Suprapubic skin (tissue), 3 donors: Measurements from ENCODE around the gene LMF1.

Experiments used
- EP300 ChIP-seq: sonication (generic); formaldehyde crosslinking; IDR thresholded peaks from one replicate; pipeline ENCODE4 v1.6.1; 2017; ENCODE audit warnings: antibody characterized with exemption
- POLR2A ChIP-seq, 2 donors: fragments of 450-650 bp; IDR thresholded peaks; one replicate each; pipeline ENCODE4 v1.6.1; 2017; ENCODE audit warnings: antibody characterized with exemption in 2 of 2, mild to moderate bottlenecking in 2 of 2, moderate library complexity in 2 of 2
- TF ChIP-seq, protein P1 (sequence below), 2 donors: fragments of 200-600 bp in 1 of 2; fragments of 450-650 bp in 1 of 2; sonication (generic) in 1 of 2; IDR thresholded peaks; one replicate each; pipeline ENCODE4 v1.5.1; 2016 to 2019; ENCODE audit warnings: antibody characterized with exemption in 2 of 2, mild to moderate bottlenecking in 1 of 2, moderate library complexity in 1 of 2

DNA sequence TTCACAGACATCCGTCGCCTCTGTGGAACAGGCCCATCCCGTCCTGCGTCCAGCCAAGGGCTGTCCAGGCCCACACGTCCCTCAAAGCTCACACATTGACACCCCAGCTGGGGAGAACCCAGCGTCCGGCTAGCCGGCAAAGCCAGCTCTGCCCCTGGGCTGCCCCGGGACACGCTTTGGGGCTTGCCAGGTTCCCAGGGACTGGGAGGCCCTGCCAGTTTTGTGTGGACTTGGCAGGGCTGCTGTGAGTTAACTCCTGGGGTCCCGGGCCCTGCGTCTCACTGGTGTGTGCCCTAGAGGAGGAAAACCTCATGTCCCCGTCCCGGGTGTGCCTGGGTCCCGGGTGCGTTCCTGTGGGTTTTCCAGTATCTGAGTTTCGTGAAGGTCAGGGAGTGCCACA lies 17.1 kb upstream of the LMF1 start:
- TF ChIP-seq POLR2A (IDR thresholded peaks at IDR 0.05) (no peak), EP300 (no peak)
- TF ChIP-seq, protein P1, sequence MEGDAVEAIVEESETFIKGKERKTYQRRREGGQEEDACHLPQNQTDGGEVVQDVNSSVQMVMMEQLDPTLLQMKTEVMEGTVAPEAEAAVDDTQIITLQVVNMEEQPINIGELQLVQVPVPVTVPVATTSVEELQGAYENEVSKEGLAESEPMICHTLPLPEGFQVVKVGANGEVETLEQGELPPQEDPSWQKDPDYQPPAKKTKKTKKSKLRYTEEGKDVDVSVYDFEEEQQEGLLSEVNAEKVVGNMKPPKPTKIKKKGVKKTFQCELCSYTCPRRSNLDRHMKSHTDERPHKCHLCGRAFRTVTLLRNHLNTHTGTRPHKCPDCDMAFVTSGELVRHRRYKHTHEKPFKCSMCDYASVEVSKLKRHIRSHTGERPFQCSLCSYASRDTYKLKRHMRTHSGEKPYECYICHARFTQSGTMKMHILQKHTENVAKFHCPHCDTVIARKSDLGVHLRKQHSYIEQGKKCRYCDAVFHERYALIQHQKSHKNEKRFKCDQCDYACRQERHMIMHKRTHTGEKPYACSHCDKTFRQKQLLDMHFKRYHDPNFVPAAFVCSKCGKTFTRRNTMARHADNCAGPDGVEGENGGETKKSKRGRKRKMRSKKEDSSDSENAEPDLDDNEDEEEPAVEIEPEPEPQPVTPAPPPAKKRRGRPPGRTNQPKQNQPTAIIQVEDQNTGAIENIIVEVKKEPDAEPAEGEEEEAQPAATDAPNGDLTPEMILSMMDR (IDR thresholded peaks at IDR 0.05): no peak
